Heart right ventricle (tissue), 16 donors: ENCODE measurements around the gene AUTS2. TPM values are rescaled to one million over a fixed set of nuclear protein-coding genes. Genes with fewer than 3 reads are reported as not detected.

Source experiments
- ATAC-seq, 8 donors: fragments of 200-7000 bp; cut with Tn5 transposase; one replicate each; pipeline ENCODE4 v1.9.1; 2020; ENCODE audit warnings: mild to moderate bottlenecking in 8 of 8, moderate library complexity in 8 of 8, moderate number of reproducible peaks in 1 of 8
- DNase-seq, 2 donors: peaks; one replicate each; pipeline ENCODE4 v3.0.0-alpha.2; 2020
- H3K27ac ChIP-seq, 10 donors: fragments of 200-600 bp; sonication (generic) in 2 of 10; one replicate each; pipeline versions ENCODE4 v1.5.0 to v1.8.0; 2020 to 2022; ENCODE audit warnings: mild to moderate bottlenecking in 3 of 10
- H3K27me3 ChIP-seq, 7 donors: fragments of 200-600 bp; one replicate each; pipeline ENCODE4 v1.8.0; 2021 to 2022; ENCODE audit warnings: mild to moderate bottlenecking in 2 of 7
- H3K36me3 ChIP-seq, 9 donors: fragments of 200-600 bp; sonication (generic) in 1 of 9; one replicate each; pipeline versions ENCODE4 v1.5.0 to v1.8.0; 2020 to 2022; ENCODE audit warnings: mild to moderate bottlenecking in 2 of 9
- H3K4me1 ChIP-seq, 9 donors: fragments of 200-600 bp; sonication (generic) in 1 of 9; one replicate each; pipeline versions ENCODE4 v1.5.0 to v1.8.0; 2020 to 2022; ENCODE audit warnings: mild to moderate bottlenecking in 4 of 9
- H3K4me3 ChIP-seq, 10 donors: fragments of 200-600 bp; sonication (generic) in 2 of 10; one replicate each; pipeline versions ENCODE4 v1.5.0 to v1.8.0; 2020 to 2022; ENCODE audit warnings: mild to moderate bottlenecking in 7 of 10, moderate library complexity in 2 of 10
- H3K9me3 ChIP-seq, 11 donors: fragments of 200-600 bp in 10 of 11; sonication (generic) in 2 of 11; one replicate each; pipeline versions ENCODE4 v1.5.0 to v1.8.0; 2013 to 2022; ENCODE audit warnings: mild to moderate bottlenecking in 2 of 11, control low read depth in 1 of 11, moderate library complexity in 1 of 11
- CTCF ChIP-seq, 9 donors: fragments of 200-600 bp; sonication (generic) in 2 of 9; IDR thresholded peaks; one replicate each; pipeline versions ENCODE4 v1.5.0 to v1.8.0; 2021 to 2022; ENCODE audit warnings: antibody characterized with exemption in 9 of 9, mild to moderate bottlenecking in 5 of 9, moderate library complexity in 1 of 9
- WGBS, 2 donors: extraction: QIAGEN DNeasy Blood & Tissue Kit; methylation state at CpG; one replicate each; pipeline ENCODE4 v1.1.7; 2013; ENCODE audit warnings: inconsistent platforms in 1 of 2; 5-methylcytosine and 5-hydroxymethylcytosine counted together
- intact Hi-C, 10 donors: fragments of 100-400 bp; cut with DNase I; formaldehyde crosslinking; loops; one replicate each; pipeline versions ENCODE4 v1.11.1 to v1.14.2; 2022
- polyA plus RNA-seq, 2 donors: library from polyadenylated mRNA; stranded (reverse); fragments of 200-250 nt; gene quantifications; one replicate each; pipeline ENCODE4 v1.2.3, GENCODE V29; 2013
- total RNA-seq, 10 donors: library from RNA; stranded (reverse); fragmentation: NEBNext Ultra II Directional in 3 of 10; extraction: Animal tissue kit (Norgen Biotek cat#: 25700) in 3 of 10; gene quantifications; one replicate each; pipeline versions ENCODE4 v1.2.1 to v1.2.4, GENCODE V29; 2021 to 2023
- donor health status: Arrhythmogenic right ventricular cardiomyopathy.
- donor health status: ischemic (EF 13 %, LVEDD 7.1; RV severe dilation, severe dysfunction).
- donor health status: healthy with polysubstance abuse.
- donor health status: DM: no; HTN: yes; CAD: no.
- donor health status: DM: no; HTN: no; CAD: no.
- donor health status: ischemic (EF 25% LVEDD 6.9; RV normal size, moderate dysfunction).
- donor health status: ischemic (EF 25% LVEDD 5.7; RV mildly dilated, moderate dysfunction).
- donor health status: healthy.
- donor health status: DM: yes; HTN: yes; CAD: no.
- donor health status: Ischemic cardiomyopathy.
- donor health status: ischemic (EF 35%, LVEDD 5.7; RV mildly dilated, moderate dysfunction).
- donor health status: nonischemic (EF 11% LVEDD 7.7; RV severe dilation, severe dysfunction).
- donor health status: DM: yes; HTN: yes; CAD: no.
- donor health status: PGD.
- donor health status: ischemic (EF 29% LVEDD 5.4; RV normal size, mild dysfunction).
- donor health status: nonischemic (EF 23%, LVEDD 6.1; RV moderate dilation, normal function).

AUTS2 gene
- total and polyA plus RNA-seq, 12 donors: 1.6 to 11.2 (median 7.3) TPM

GRCh38 chr7:70622936-70623335 is 1024.7 kb downstream of the AUTS2 start:
- intact Hi-C loops: no loop called here
- H3K27me3 ChIP-seq: no peaks in the 10 kb centered on the region
- no peak overlapping the region for H3K27ac ChIP-seq
- ATAC-seq (no peak), DNase-seq (no peak)
- no peak for TF ChIP-seq CTCF (IDR thresholded peaks at IDR 0.05)
- no peak overlapping the region for H3K4me3 ChIP-seq
- no peaks in the 10 kb centered on the region for H3K36me3 ChIP-seq
- no peaks in the 10 kb centered on the region for H3K9me3 ChIP-seq
- H3K4me1 ChIP-seq: no peaks in the 10 kb centered on the region
- 96 to 97% methylated on average over 5 of the region's 5 CpGs for WGBS, 2 donors

- Histone ChIP-seq H3K4me1 (no peaks in the 10 kb centered on the region), H3K27ac (no peak overlapping the region), H3K27me3 (no peaks in the 10 kb centered on the region), H3K36me3 (no peaks in the 10 kb centered on the region), H3K4me3 (no peak overlapping the region), H3K9me3 (no peaks in the 10 kb centered on the region)
- no peak for TF ChIP-seq CTCF (IDR thresholded peaks at IDR 0.05)
- WGBS, 2 donors: 94 to 96% methylated on average over 5 of the region's 5 CpGs
- intact Hi-C loops: no loop called here
- no peak for DNase-seq
- ATAC-seq: no peak
Measured at GRCh38 chr7:70624500-70625103, 1026.3 kb downstream of the AUTS2 start.

- ATAC-seq: no peak
- intact Hi-C loops: no loop called here
- no peak for DNase-seq
- Histone ChIP-seq H3K27ac (no peak overlapping the region), H3K9me3 (no peaks in the 10 kb centered on the region), H3K36me3 (no peaks in the 10 kb centered on the region), H3K4me3 (no peak overlapping the region), H3K27me3 (no peaks in the 10 kb centered on the region), H3K4me1 (no peaks in the 10 kb centered on the region)
- WGBS, 2 donors: 84 to 90% methylated on average over 6 of the region's 6 CpGs
- TF ChIP-seq CTCF (IDR thresholded peaks at IDR 0.05): no peak
Measured at GRCh38 chr7:70627461-70627860, 1029.2 kb downstream of the AUTS2 start.

- DNase-seq (no peak), ATAC-seq (no peak)
- Histone ChIP-seq H3K27me3 (no peaks in the 10 kb centered on the region), H3K27ac (no peak overlapping the region), H3K4me3 (peak overlapping the region in 3 of 10 donors; percentile 3 to 9 (median 8)), H3K9me3 (no peaks in the 10 kb centered on the region), H3K4me1 (no peaks in the 10 kb centered on the region), H3K36me3 (no peaks in the 10 kb centered on the region)
- no peak for TF ChIP-seq CTCF (IDR thresholded peaks at IDR 0.05)
- 76 to 84% methylated on average over 7 of the region's 7 CpGs for WGBS, 2 donors
- intact Hi-C loops: no loop called here
Measured at GRCh38 chr7:70630440-70630817, 1032.2 kb downstream of the AUTS2 start.
